ENCODE results near the gene NEBL. TPM values are rescaled to one million over a fixed set of nuclear protein-coding genes. Genes with fewer than 3 reads are reported as not detected.
"Not testable (repeated sequence)": the region's sequence is repeated elsewhere in the genome, so short reads cannot be mapped to it uniquely, and the experiment has no call there.

The NEBL gene
- 1.8 to 2.4 TPM (median 2.0 TPM) in 3 replicates for total RNA-seq
- long read RNA-seq, partial matches to known transcripts = 0 of 1 reads
- long read RNA-seq, other reads (novel, unspliced or antisense) = 1 of 1 reads

- Mint-ChIP-seq H3K27ac (ENCODE audit: unreplicated experiment) (no peak within 1 kb of the TSS), H3K27me3 (ENCODE audit: low read depth) (no peaks in the 10 kb centered on the region), H3K4me1 (ENCODE audit: low read depth) (peaks cover 14% of the 10 kb centered on the region), H3K36me3 (ENCODE audit: low read depth) (no peaks in the 10 kb centered on the region), H3K9me3 (ENCODE audit: low read depth) (no peaks in the 10 kb centered on the region), H3K4me3 (ENCODE audit: unreplicated experiment) (no peak within 1 kb of the TSS)
- no peak for DNase-seq (ENCODE audit: low spot score)
- no peak for TF ChIP-seq CTCF (IDR thresholded peaks at IDR 0.05)
These were observed at the start of gene NEBL for GRCh38 chr10:20897146-20897825. NEBL (minus strand) TSS chr10:20897311; CDS start chr10:20897205, 106 bp downstream.

- no peak for DNase-seq (ENCODE audit: low spot score)
- H3K9me3 Mint-ChIP-seq (ENCODE audit: low read depth) = no peaks in the 10 kb centered on the region
These were observed 48.6 kb upstream of the NEBL start for GRCh38 chr10:20945546-20946332.

GRCh38 chr10:20944789-20945502, 47.8 kb upstream of the NEBL start:
- no peaks in the 10 kb centered on the region for H3K9me3 Mint-ChIP-seq (ENCODE audit: low read depth)
- H3K4me3 Mint-ChIP-seq (ENCODE audit: unreplicated experiment) = no peak overlapping the region
- no peaks in the 10 kb centered on the region for H3K36me3 Mint-ChIP-seq (ENCODE audit: low read depth)
- no peaks in the 10 kb centered on the region for H3K4me1 Mint-ChIP-seq (ENCODE audit: low read depth)
- no peak for DNase-seq (ENCODE audit: low spot score)
- H3K27ac Mint-ChIP-seq (ENCODE audit: unreplicated experiment) = no peak overlapping the region
- TF ChIP-seq CTCF (IDR thresholded peaks at IDR 0.05) = no peak
- H3K27me3 Mint-ChIP-seq (ENCODE audit: low read depth) = no peaks in the 10 kb centered on the region

More at GRCh38 chr10:20945546-20946332, 48.6 kb upstream of the NEBL start:
- H3K4me3 Mint-ChIP-seq (ENCODE audit: unreplicated experiment) = no peak overlapping the region
- no peak overlapping the region for H3K27ac Mint-ChIP-seq (ENCODE audit: unreplicated experiment)
- H3K36me3 Mint-ChIP-seq (ENCODE audit: low read depth) = no peaks in the 10 kb centered on the region
- no peaks in the 10 kb centered on the region for H3K4me1 Mint-ChIP-seq (ENCODE audit: low read depth)
- no peak for TF ChIP-seq CTCF (IDR thresholded peaks at IDR 0.05)
- H3K27me3 Mint-ChIP-seq (ENCODE audit: low read depth) = no peaks in the 10 kb centered on the region

- not testable (repeated sequence) for H3K27ac Mint-ChIP-seq (ENCODE audit: unreplicated experiment); H3K36me3 Mint-ChIP-seq (ENCODE audit: low read depth); H3K27me3 Mint-ChIP-seq (ENCODE audit: low read depth); H3K4me1 Mint-ChIP-seq (ENCODE audit: low read depth); H3K4me3 Mint-ChIP-seq (ENCODE audit: unreplicated experiment); DNase-seq (ENCODE audit: low spot score)
- H3K9me3 Mint-ChIP-seq (ENCODE audit: low read depth) = peaks cover 15% of the 10 kb centered on the region
These were observed 42.3 kb upstream of the NEBL start for GRCh38 chr10:20939414-20939813.

- Mint-ChIP-seq H3K4me3 (ENCODE audit: unreplicated experiment) (no peak overlapping the region), H3K27ac (ENCODE audit: unreplicated experiment) (no peak overlapping the region), H3K9me3 (ENCODE audit: low read depth) (peaks cover 19% of the 10 kb centered on the region), H3K27me3 (ENCODE audit: low read depth) (no peaks in the 10 kb centered on the region), H3K4me1 (ENCODE audit: low read depth) (no peaks in the 10 kb centered on the region), H3K36me3 (ENCODE audit: low read depth) (peaks cover 7% of the 10 kb centered on the region)
- no peak for DNase-seq (ENCODE audit: low spot score)
- TF ChIP-seq CTCF (IDR thresholded peaks at IDR 0.05) = no peak
These were observed 39.3 kb upstream of the NEBL start for GRCh38 chr10:20936396-20936795.

Measured in chondrocyte (in vitro differentiated cells).